Endothelial cell of umbilical vein (primary cell): Measurements from ENCODE around the gene PVR. TPM values are rescaled to one million over a fixed set of nuclear protein-coding genes. Genes with fewer than 3 reads are reported as not detected.

ENCODE experiments used
- BruUV-seq: library from RNA; stranded (reverse); fragments of 400-500 nt; replicated peaks from 2 replicates; lab custom pipeline; 2021; lab: Mats Ljungman, UMichigan
- CTCF ChIA-PET: fragments of 300-600, 350-600 bp; sonication (Branson Sonifier 250); formaldehyde crosslinking; loops from one replicate; lab custom pipeline; 2021; ENCODE audit warnings: antibody characterized with exemption, inconsistent platforms; lab: Charles Lee
- POLR2A ChIA-PET: fragments of 300-600, 350-600 bp; sonication (Branson Sonifier 250); formaldehyde crosslinking; loops from one replicate; lab custom pipeline; 2021; ENCODE audit warnings: antibody characterized with exemption, inconsistent platforms; lab: Charles Lee
- DNase-seq: peaks from one replicate; pipeline ENCODE4 v3.0.0-alpha.2; 2011; ENCODE audit warnings: low read depth, low spot score
- FAIRE-seq: peaks from 2 replicates; lab custom pipeline; 2011; peaks lifted over from hg19 to GRCh38; lab: Jason Lieb, UNC
- H2AFZ ChIP-seq: 2 replicates; pipeline ENCODE4 v1.6.0; 2012; ENCODE audit warnings: low read depth, low read length, control low read depth, inconsistent platforms
- H3K27ac ChIP-seq: 2 replicates; pipeline ENCODE4 v1.5.1; 2011; ENCODE audit warnings: low read depth, mild to moderate bottlenecking, control low read depth, low read length, moderate library complexity; ENCODE audit not compliant: insufficient read depth
- H3K27me3 ChIP-seq, 2 experiments: 2 replicates each; pipeline versions ENCODE4 v1.6.0 to v1.6.1; 2011; ENCODE audit warnings: low read length in 2 of 2, mixed read lengths in 1 of 2; ENCODE audit not compliant: control insufficient read depth in 2 of 2, insufficient read depth in 2 of 2
- H3K36me3 ChIP-seq, 2 experiments: 2 replicates in 1 of 2; 3 replicates in 1 of 2; pipeline ENCODE4 v1.5.1; 2011; ENCODE audit warnings: low read length in 2 of 2, mild to moderate bottlenecking in 1 of 2, moderate library complexity in 1 of 2; ENCODE audit not compliant: control insufficient read depth in 2 of 2, insufficient read depth in 2 of 2; ENCODE audit errors: extremely low read depth in 1 of 2
- H3K4me1 ChIP-seq: 3 replicates; pipeline ENCODE4 v1.5.1; 2011; ENCODE audit warnings: mild to moderate bottlenecking, low read length; ENCODE audit not compliant: control insufficient read depth, insufficient read depth; ENCODE audit errors: extremely low read depth
- H3K4me2 ChIP-seq: 2 replicates; pipeline ENCODE4 v1.6.1; 2011; ENCODE audit warnings: low read length, control low read depth, mixed read lengths; ENCODE audit not compliant: insufficient read depth
- H3K4me3 ChIP-seq, 3 experiments: fragments of 200-600 bp in 1 of 3; sonication (generic), shearing (Covaris generic) in 1 of 3; replicated peaks in 1 of 3; 2 replicates each; pipeline ENCODE4 v1.5.1; 2011 to 2016; ENCODE audit warnings: control low read depth in 3 of 3, low read length in 3 of 3, mild to moderate bottlenecking in 2 of 3, inconsistent platforms in 1 of 3, low read depth in 1 of 3, moderate library complexity in 1 of 3; ENCODE audit not compliant: insufficient read depth in 1 of 3
- H3K79me2 ChIP-seq: 2 replicates; pipeline ENCODE4 v1.6.0; 2012; ENCODE audit warnings: low read length, inconsistent platforms; ENCODE audit not compliant: control insufficient read depth, insufficient read depth
- H3K9ac ChIP-seq: replicated peaks from 2 replicates; pipeline ENCODE3; 2011; ENCODE audit warnings: low read length, control low read depth; ENCODE audit not compliant: insufficient read depth; ENCODE audit errors: extremely low read depth
- H3K9me1 ChIP-seq: replicated peaks from 3 replicates; pipeline ENCODE4 v1.6.0; 2011; ENCODE audit warnings: mild to moderate bottlenecking, low read length; ENCODE audit not compliant: control insufficient read depth, insufficient read depth; ENCODE audit errors: extremely low read depth
- H3K9me3 ChIP-seq: replicated peaks from 2 replicates; pipeline ENCODE4 v1.5.1; 2012; ENCODE audit warnings: low read length, inconsistent platforms; ENCODE audit not compliant: control insufficient read depth, insufficient read depth
- H4K20me1 ChIP-seq: replicated peaks from 2 replicates; pipeline ENCODE3; 2011; ENCODE audit warnings: mild to moderate bottlenecking, low read length; ENCODE audit not compliant: control insufficient read depth, insufficient read depth; ENCODE audit errors: extremely low read depth
- EZH2 ChIP-seq: IDR thresholded peaks from 2 replicates; pipeline ENCODE4 v1.6.1; 2012; ENCODE audit warnings: borderline replicate concordance, low read depth, mild to moderate bottlenecking, moderate library complexity, low read length, inconsistent platforms; ENCODE audit not compliant: severe bottlenecking
- FOS ChIP-seq: IDR thresholded peaks from 2 replicates; pipeline ENCODE4 v1.6.1; 2011; ENCODE audit warnings: mild to moderate bottlenecking, low read length, moderate library complexity, borderline replicate concordance; ENCODE audit not compliant: insufficient read depth
- GATA2 ChIP-seq: IDR thresholded peaks from 2 replicates; pipeline ENCODE4 v1.7.0; 2011; ENCODE audit warnings: low read depth, mild to moderate bottlenecking, moderate library complexity, mixed read lengths, low read length; ENCODE audit not compliant: insufficient read length, insufficient read depth
- JUN ChIP-seq: IDR thresholded peaks from 2 replicates; pipeline ENCODE4 v1.6.1; 2011; ENCODE audit warnings: borderline replicate concordance, low read depth; ENCODE audit not compliant: insufficient read length, insufficient read depth
- MYC ChIP-seq: IDR thresholded peaks from one replicate; pipeline ENCODE4 v1.6.1; 2011; ENCODE audit warnings: mild to moderate bottlenecking, low read depth, low read length
- POLR2A ChIP-seq: IDR thresholded peaks from 2 replicates; pipeline ENCODE4 v1.6.1; 2012; ENCODE audit warnings: low read depth, mild to moderate bottlenecking, control low read depth, low read length
- POLR2AphosphoS5 ChIP-seq: IDR thresholded peaks from 2 replicates; pipeline ENCODE4 v1.6.1; 2012; ENCODE audit warnings: low read depth, mild to moderate bottlenecking, control low read depth, low read length, moderate library complexity; ENCODE audit not compliant: insufficient read depth
- dilution Hi-C: fragments of 300-500 bp; cut with MboI; formaldehyde crosslinking; loops from one replicate; pipeline ENCODE4 v1.15.0; 2019; ENCODE audit warnings: low sequenced_read_pairs; ENCODE audit not compliant: extremely low pct_ligation_motif_present
- intact Hi-C: fragments of 100-400 bp; cut with micrococcal nuclease; formaldehyde crosslinking; loops from one replicate; pipeline ENCODE4 v1.10.0; 2022
- polyA plus RNA-seq, 4 experiments: library from polyadenylated mRNA; depleted of rRNA in 3 of 4; stranded (reverse) in 3 of 4; unstranded in 1 of 4; fragments of >200 nt; gene quantifications; 2 replicates each; pipeline versions ENCODE4 v1.2.1 to v1.2.3, GENCODE V29; 2011 to 2012; ENCODE audit warnings: missing spikeins in 1 of 4
- total RNA-seq: library from RNA; stranded (reverse); gene quantifications from 2 replicates; pipeline ENCODE4 v1.2.3, GENCODE V29; 2021
- TF ChIP-seq, protein P1 (sequence below): IDR thresholded peaks from 2 replicates; pipeline ENCODE4 v1.6.1; 2011; ENCODE audit not compliant: insufficient read depth, insufficient read length
- TF ChIP-seq, protein P2 (sequence below), 2 donors: IDR thresholded peaks; 1 replicate in 1 of 2; 2 replicates in 1 of 2; pipeline ENCODE4 v1.5.1; 2011; ENCODE audit warnings: low read length in 2 of 2, mild to moderate bottlenecking in 2 of 2, moderate library complexity in 2 of 2, control low read depth in 1 of 2, inconsistent platforms in 1 of 2, low read depth in 1 of 2; ENCODE audit not compliant: insufficient read depth in 1 of 2; ENCODE audit errors: extremely low read depth in 1 of 2

The PVR gene
- total and polyA plus RNA-seq, 2 donors (not counting 3 experiments of a cell fraction or from before 2014, with no cell fraction given) = 133 to 226 TPM

DNA sequence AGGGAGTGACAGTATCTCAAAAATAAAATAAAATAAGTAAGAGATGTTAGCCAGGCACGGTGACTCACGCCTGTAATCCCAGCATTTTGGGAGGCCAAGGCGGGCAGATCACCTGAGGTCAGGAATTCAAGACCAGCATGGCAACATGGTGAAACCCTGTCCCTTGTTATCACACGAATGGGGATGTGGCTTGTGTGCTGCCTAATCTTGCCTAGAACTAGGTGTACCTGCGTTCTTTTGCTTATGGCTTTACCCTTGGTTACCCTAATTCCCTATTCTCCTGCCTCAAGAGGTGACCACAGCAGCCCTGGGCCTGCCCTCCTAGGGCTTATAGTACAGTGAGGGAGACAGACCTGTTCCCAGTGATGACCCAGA lies 6.3 kb upstream of the PVR start:
- H2AFZ ChIP-seq = no peak overlapping the region
- H3K9me3 ChIP-seq = no peaks in the 10 kb centered on the region
- dilution Hi-C loops = no loop called here
- no TSS peak for BruUV-seq
- ChIA-PET CTCF (interaction anchor here (1.1 kb wide), 1 partner anchor 67 kb away, joined by 3 read pairs; no protein-coding TSS in a partner anchor), POLR2A (no interaction called here)
- no peak overlapping the region for H3K4me2 ChIP-seq
- no peak for DNase-seq
- H4K20me1 ChIP-seq = no peaks in the 10 kb centered on the region
- no peak overlapping the region for H3K4me3 ChIP-seq
- H3K9ac ChIP-seq = no peak overlapping the region
- no peaks in the 10 kb centered on the region for H3K9me1 ChIP-seq
- H3K79me2 ChIP-seq = no peaks in the 10 kb centered on the region
- peaks cover 15% of the 10 kb centered on the region for H3K4me1 ChIP-seq
- no peaks in the 10 kb centered on the region for H3K36me3 ChIP-seq
- FAIRE-seq = no peak
- intact Hi-C loops = no loop called here
- H3K27ac ChIP-seq = no peak overlapping the region
- H3K27me3 ChIP-seq = no peaks in the 10 kb centered on the region
- TF ChIP-seq EZH2 (no peak), MYC (no peak), POLR2A (no peak), FOS (no peak), POLR2AphosphoS5 (no peak), GATA2 (no peak), JUN (no peak)
- TF ChIP-seq, protein P1, sequence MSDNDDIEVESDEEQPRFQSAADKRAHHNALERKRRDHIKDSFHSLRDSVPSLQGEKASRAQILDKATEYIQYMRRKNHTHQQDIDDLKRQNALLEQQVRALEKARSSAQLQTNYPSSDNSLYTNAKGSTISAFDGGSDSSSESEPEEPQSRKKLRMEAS = no peak
- TF ChIP-seq, protein P2, sequence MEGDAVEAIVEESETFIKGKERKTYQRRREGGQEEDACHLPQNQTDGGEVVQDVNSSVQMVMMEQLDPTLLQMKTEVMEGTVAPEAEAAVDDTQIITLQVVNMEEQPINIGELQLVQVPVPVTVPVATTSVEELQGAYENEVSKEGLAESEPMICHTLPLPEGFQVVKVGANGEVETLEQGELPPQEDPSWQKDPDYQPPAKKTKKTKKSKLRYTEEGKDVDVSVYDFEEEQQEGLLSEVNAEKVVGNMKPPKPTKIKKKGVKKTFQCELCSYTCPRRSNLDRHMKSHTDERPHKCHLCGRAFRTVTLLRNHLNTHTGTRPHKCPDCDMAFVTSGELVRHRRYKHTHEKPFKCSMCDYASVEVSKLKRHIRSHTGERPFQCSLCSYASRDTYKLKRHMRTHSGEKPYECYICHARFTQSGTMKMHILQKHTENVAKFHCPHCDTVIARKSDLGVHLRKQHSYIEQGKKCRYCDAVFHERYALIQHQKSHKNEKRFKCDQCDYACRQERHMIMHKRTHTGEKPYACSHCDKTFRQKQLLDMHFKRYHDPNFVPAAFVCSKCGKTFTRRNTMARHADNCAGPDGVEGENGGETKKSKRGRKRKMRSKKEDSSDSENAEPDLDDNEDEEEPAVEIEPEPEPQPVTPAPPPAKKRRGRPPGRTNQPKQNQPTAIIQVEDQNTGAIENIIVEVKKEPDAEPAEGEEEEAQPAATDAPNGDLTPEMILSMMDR (IDR thresholded peaks at IDR 0.05; ENCODE audit: extremely low read depth in 1 of 2, insufficient read depth in 1 of 2, low read depth in 1 of 2, low read length in 2 of 2) = no peak
